Measurements from ENCODE around the gene CLBA1. TPM values are rescaled to one million over a fixed set of nuclear protein-coding genes. Genes with fewer than 3 reads are reported as not detected.
A peak's percentile ranks its signal among the peaks of the same experiment; 100 is the strongest.

Gene CLBA1
- total and polyA plus RNA-seq, 11 donors = 0.76 to 3.7 (median 2.6) TPM

- DNase-seq = peak in 2 of 5 donors; percentile 24 to 55
- Histone ChIP-seq H3K9me3 (no peaks in the 10 kb centered on the region), H3K4me1 (peaks cover 8 to 79% (median 47%) of the 10 kb centered on the region in 12 donors), H3K27ac (peak overlapping the region in 11 of 12 donors; percentile 15 to 94 (median 75)), H3K4me3 (peak overlapping the region in 3 of 12 donors; percentile 8 to 18 (median 17)), H3K27me3 (peaks cover 0 to 20% (median 0%) of the 10 kb centered on the region in 9 donors), H3K36me3 (no peaks in the 10 kb centered on the region)
- TF ChIP-seq POLR2A (IDR thresholded peaks at IDR 0.05) = no peak
- TF ChIP-seq CTCF (IDR thresholded peaks at IDR 0.05) = no peak
- 56 to 75% (median 63%) methylated on average over 13 of the region's 13 CpGs for WGBS, 4 donors
- intact Hi-C loops (cut with DNase I) = loop anchor here in 2 of 10 donors (2.0 to 10.0 kb wide), 2 partner anchors 75 to 231 kb away; no protein-coding TSS in a partner anchor
- no peak for ATAC-seq
Observed at GRCh38 chr14:104974146-104974541, 11.4 kb upstream of the CLBA1 start.

GRCh38 chr14:104974665-104975390 lies 10.8 kb upstream of the CLBA1 start:
- intact Hi-C loops (cut with DNase I) = loop anchor here in 6 of 10 donors (2.0 to 10.0 kb wide), 6 partner anchors 37 to 230 kb away; partner anchors contain the start of gene CDCA4 (in 1 of the 6)
- peaks cover 0 to 20% (median 0%) of the 10 kb centered on the region in 9 donors for H3K27me3 ChIP-seq
- 93 to 95% (median 94%) methylated on average over 11 to 14 of the region's 14 CpGs for WGBS, 4 donors
- peaks cover 8 to 81% (median 47%) of the 10 kb centered on the region in 12 donors for H3K4me1 ChIP-seq
- H3K9me3 ChIP-seq = no peaks in the 10 kb centered on the region
- H3K4me3 ChIP-seq = no peak overlapping the region
- H3K27ac ChIP-seq = peak overlapping the region in 7 of 12 donors; percentile 45 to 94 (median 62)
- H3K36me3 ChIP-seq = no peaks in the 10 kb centered on the region
- peak in 4 of 5 donors; percentile 7 to 26 (median 20) for DNase-seq
- ATAC-seq = no peak
- no peak for TF ChIP-seq POLR2A (IDR thresholded peaks at IDR 0.05)
- TF ChIP-seq CTCF (IDR thresholded peaks at IDR 0.05) = no peak

GRCh38 chr14:104975481-104976197 lies 9.9 kb upstream of the CLBA1 start:
- ATAC-seq (no peak), DNase-seq (peak in 3 of 5 donors; percentile 8 to 55 (median 24))
- TF ChIP-seq POLR2A (IDR thresholded peaks at IDR 0.05) (no peak), CTCF (IDR thresholded peaks at IDR 0.05) (no peak)
- Histone ChIP-seq H3K4me1 (peaks cover 8 to 79% (median 47%) of the 10 kb centered on the region in 12 donors), H3K4me3 (no peak overlapping the region), H3K9me3 (no peaks in the 10 kb centered on the region), H3K27ac (peak overlapping the region in 1 of 12 donors; percentile 94), H3K27me3 (peaks cover 0 to 20% (median 0%) of the 10 kb centered on the region in 9 donors), H3K36me3 (no peaks in the 10 kb centered on the region)
- WGBS, 4 donors = 53 to 77% (median 58%) methylated on average over 6 to 21 of the region's 21 CpGs
- intact Hi-C loops (cut with DNase I) = loop anchor here (1.0 to 10.0 kb wide), 11 partner anchors 37 to 229 kb away; partner anchors contain the start of gene CDCA4 (in 1 of the 10)

Measured in heart left ventricle (tissue), 16 donors.